Hepatocyte (in vitro differentiated cells): ENCODE data around the gene TRPC4AP. TPM values are rescaled to one million over a fixed set of nuclear protein-coding genes. Genes with fewer than 3 reads are reported as not detected.

Experiments used
- DNase-seq: peaks from one replicate; pipeline ENCODE4 v3.0.0-alpha.2; 2016; ENCODE audit warnings: low spot score
- H2AFZ ChIP-seq: fragments of 200-600 bp; sonication (generic); 2 replicates; pipeline ENCODE4 v1.6.0; 2016; ENCODE audit warnings: antibody characterized with exemption, mild to moderate bottlenecking
- H3K27ac ChIP-seq: fragments of 200-600 bp; sonication (generic); 2 replicates; pipeline ENCODE4 v1.5.1; 2016; ENCODE audit warnings: mild to moderate bottlenecking
- H3K27me3 ChIP-seq: fragments of 200-600 bp; sonication (generic); 2 replicates; pipeline ENCODE4 v1.6.1; 2016
- H3K36me3 ChIP-seq: fragments of 200-600 bp; sonication (generic); replicated peaks from 2 replicates; pipeline ENCODE4 v1.5.1; 2016; ENCODE audit warnings: low read depth; ENCODE audit not compliant: insufficient read depth
- H3K4me1 ChIP-seq: fragments of 200-600 bp; sonication (generic); 2 replicates; pipeline ENCODE4 v1.5.1; 2016; ENCODE audit warnings: mild to moderate bottlenecking, moderate library complexity; ENCODE audit not compliant: insufficient read depth
- H3K4me2 ChIP-seq: fragments of 200-600 bp; sonication (generic); 2 replicates; pipeline ENCODE4 v1.6.0; 2016
- H3K4me3 ChIP-seq: fragments of 200-600 bp; sonication (generic); 2 replicates; pipeline ENCODE4 v1.5.1; 2016; ENCODE audit warnings: mild to moderate bottlenecking
- H3K79me2 ChIP-seq: fragments of 200-600 bp; sonication (generic); 2 replicates; pipeline ENCODE4 v1.6.0; 2017; ENCODE audit warnings: mild to moderate bottlenecking
- H3K9me2 ChIP-seq: fragments of 200-600 bp; sonication (generic); replicated peaks from 2 replicates; pipeline ENCODE4 v1.6.0; 2017; ENCODE audit warnings: mild to moderate bottlenecking; ENCODE audit not compliant: insufficient read depth
- H3K9me3 ChIP-seq: fragments of 200-600 bp; sonication (generic); 2 replicates; pipeline ENCODE4 v1.5.1; 2016; ENCODE audit warnings: low read depth, mild to moderate bottlenecking
- H4K20me1 ChIP-seq: fragments of 200-600 bp; sonication (generic); 2 replicates; pipeline ENCODE4 v1.6.0; 2016; ENCODE audit warnings: mild to moderate bottlenecking; ENCODE audit not compliant: insufficient read depth, poor library complexity, severe bottlenecking
- CTCF ChIP-seq: fragments of 200-600 bp; sonication (generic); IDR thresholded peaks from 2 replicates; pipeline ENCODE4 v1.5.1; 2016; ENCODE audit warnings: antibody characterized with exemption, mild to moderate bottlenecking; ENCODE audit not compliant: poor library complexity
- EZH2 ChIP-seq: fragments of 200-600 bp; sonication (generic); IDR thresholded peaks from 2 replicates; pipeline ENCODE4 v1.6.1; 2016; ENCODE audit warnings: antibody characterized with exemption, mild to moderate bottlenecking, borderline replicate concordance
- EZH2phosphoT487 ChIP-seq: fragments of 200-600 bp; sonication (generic); IDR thresholded peaks from one replicate; pipeline ENCODE4 v1.6.1; 2018; ENCODE audit warnings: antibody characterized with exemption, mild to moderate bottlenecking, low read depth, moderate library complexity; ENCODE audit not compliant: unreplicated experiment, severe bottlenecking
- WGBS: methylation state at CpG from one replicate; pipeline ENCODE4 v1.1.6; 2016; ENCODE audit warnings: low lambda C conversion rate; ENCODE audit errors: missing lambda C conversion rate; 5-methylcytosine and 5-hydroxymethylcytosine counted together
- polyA plus RNA-seq: library from polyadenylated mRNA; unstranded; fragments of >200 nt; fragmentation: Nextera tagmentation; extraction: Ambion mirVana; gene quantifications from 2 replicates; pipeline ENCODE4 v1.2.1, GENCODE V29; 2016
- total RNA-seq: library from RNA; depleted of rRNA; stranded (reverse); fragments of >200 nt; gene quantifications from 2 replicates; pipeline ENCODE4 v1.2.3, GENCODE V29; 2014

TRPC4AP gene
- total and polyA plus RNA-seq, 2 experiments from 2014 or later: 88.6 to 94.9 TPM

GRCh38 chr20:35003211-35004031 is 89.2 kb downstream of the TRPC4AP start:
- no peaks in the 10 kb centered on the region for H3K9me2 ChIP-seq
- no peaks in the 10 kb centered on the region for H4K20me1 ChIP-seq
- WGBS: 94% methylated on average over 25 of the region's 25 CpGs
- no peaks in the 10 kb centered on the region for H3K79me2 ChIP-seq
- H3K27me3 ChIP-seq: no peaks in the 10 kb centered on the region
- TF ChIP-seq EZH2phosphoT487 (no peak), CTCF (no peak), EZH2 (no peak)
- H3K4me2 ChIP-seq: no peak overlapping the region
- DNase-seq: no peak
- no peak overlapping the region for H3K27ac ChIP-seq
- no peaks in the 10 kb centered on the region for H3K36me3 ChIP-seq
- H2AFZ ChIP-seq: no peak overlapping the region
- H3K4me3 ChIP-seq: no peak overlapping the region
- H3K9me3 ChIP-seq: no peaks in the 10 kb centered on the region
- no peaks in the 10 kb centered on the region for H3K4me1 ChIP-seq

GRCh38 chr20:35002426-35003210 is 90.0 kb downstream of the TRPC4AP start:
- Histone ChIP-seq H3K27ac (no peak overlapping the region), H3K4me3 (no peak overlapping the region), H3K9me3 (no peaks in the 10 kb centered on the region), H3K79me2 (no peaks in the 10 kb centered on the region), H3K9me2 (no peaks in the 10 kb centered on the region), H4K20me1 (no peaks in the 10 kb centered on the region), H2AFZ (no peak overlapping the region), H3K4me2 (no peak overlapping the region), H3K27me3 (no peaks in the 10 kb centered on the region), H3K4me1 (no peaks in the 10 kb centered on the region), H3K36me3 (no peaks in the 10 kb centered on the region)
- DNase-seq: no peak
- 91% methylated on average over 10 of the region's 10 CpGs for WGBS
- TF ChIP-seq EZH2: no peak
- no peak for TF ChIP-seq CTCF
- TF ChIP-seq EZH2phosphoT487: no peak

- Histone ChIP-seq H4K20me1 (no peaks in the 10 kb centered on the region), H2AFZ (no peak overlapping the region), H3K4me3 (no peak overlapping the region), H3K36me3 (no peaks in the 10 kb centered on the region), H3K9me3 (no peaks in the 10 kb centered on the region), H3K27me3 (no peaks in the 10 kb centered on the region), H3K27ac (no peak overlapping the region), H3K4me2 (no peak overlapping the region), H3K4me1 (no peaks in the 10 kb centered on the region), H3K9me2 (no peaks in the 10 kb centered on the region), H3K79me2 (no peaks in the 10 kb centered on the region)
- TF ChIP-seq EZH2phosphoT487 (no peak), EZH2 (no peak), CTCF (peak; percentile 25)
- DNase-seq: no peak
- WGBS: 91% methylated on average over 15 of the region's 15 CpGs
These were observed 90.8 kb downstream of the TRPC4AP start for GRCh38 chr20:35001596-35002362.
